ENCODE data around the gene NUCKS1. TPM values are rescaled to one million over a fixed set of nuclear protein-coding genes. Genes with fewer than 3 reads are reported as not detected.

Gene NUCKS1
- total RNA-seq, 1 experiment from 2014 or later = 276 TPM

DNA sequence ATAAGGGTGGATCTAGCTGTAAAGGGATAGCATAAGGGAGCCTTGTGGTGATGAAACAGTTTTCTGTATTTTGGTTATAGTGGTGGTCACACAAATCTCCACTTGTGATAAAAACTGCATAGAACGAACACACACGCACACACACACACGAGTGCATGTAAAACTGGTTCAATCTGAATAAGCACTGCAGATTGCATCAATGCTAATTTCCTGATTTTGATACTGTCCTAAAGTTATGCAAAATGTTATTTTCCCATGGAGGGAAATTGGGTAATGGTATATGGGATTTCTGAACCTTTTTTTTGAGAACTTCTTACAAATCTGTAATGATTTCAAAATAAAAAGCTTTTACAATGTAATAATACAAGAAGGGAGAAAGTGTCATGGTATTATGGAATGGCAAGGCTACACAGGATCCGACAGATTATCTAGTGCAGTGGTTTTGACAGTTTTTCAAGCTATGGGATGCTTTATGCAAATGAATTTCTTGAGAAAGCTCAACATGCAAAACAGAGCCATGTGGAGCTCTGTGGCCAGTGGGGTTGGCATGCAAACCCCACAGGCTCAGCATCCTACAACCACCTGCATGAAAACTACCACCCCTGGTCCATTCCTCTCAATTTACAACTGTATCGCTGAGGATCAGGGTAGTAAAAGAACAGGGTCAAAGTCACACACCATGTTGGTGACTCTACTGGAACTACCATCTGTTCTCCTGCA is 44.2 kb upstream of the NUCKS1 start:
- no peak overlapping the region for H3K4me3 Mint-ChIP-seq (ENCODE audit: low read depth, unreplicated experiment)
- CTCF ChIA-PET = interaction anchor here (1.2 to 2.3 kb wide), 2 partner anchors 114 to 183 kb away, joined by 3 to 10 read pairs; no protein-coding TSS in a partner anchor
- H3K27me3 Mint-ChIP-seq (ENCODE audit: unreplicated experiment) = no peaks in the 10 kb centered on the region
- H3K27ac Mint-ChIP-seq (ENCODE audit: unreplicated experiment) = no peak overlapping the region
- TF ChIP-seq, protein P1, sequence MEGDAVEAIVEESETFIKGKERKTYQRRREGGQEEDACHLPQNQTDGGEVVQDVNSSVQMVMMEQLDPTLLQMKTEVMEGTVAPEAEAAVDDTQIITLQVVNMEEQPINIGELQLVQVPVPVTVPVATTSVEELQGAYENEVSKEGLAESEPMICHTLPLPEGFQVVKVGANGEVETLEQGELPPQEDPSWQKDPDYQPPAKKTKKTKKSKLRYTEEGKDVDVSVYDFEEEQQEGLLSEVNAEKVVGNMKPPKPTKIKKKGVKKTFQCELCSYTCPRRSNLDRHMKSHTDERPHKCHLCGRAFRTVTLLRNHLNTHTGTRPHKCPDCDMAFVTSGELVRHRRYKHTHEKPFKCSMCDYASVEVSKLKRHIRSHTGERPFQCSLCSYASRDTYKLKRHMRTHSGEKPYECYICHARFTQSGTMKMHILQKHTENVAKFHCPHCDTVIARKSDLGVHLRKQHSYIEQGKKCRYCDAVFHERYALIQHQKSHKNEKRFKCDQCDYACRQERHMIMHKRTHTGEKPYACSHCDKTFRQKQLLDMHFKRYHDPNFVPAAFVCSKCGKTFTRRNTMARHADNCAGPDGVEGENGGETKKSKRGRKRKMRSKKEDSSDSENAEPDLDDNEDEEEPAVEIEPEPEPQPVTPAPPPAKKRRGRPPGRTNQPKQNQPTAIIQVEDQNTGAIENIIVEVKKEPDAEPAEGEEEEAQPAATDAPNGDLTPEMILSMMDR (IDR thresholded peaks at IDR 0.05; ENCODE audit: unreplicated experiment) = no peak
- no peaks in the 10 kb centered on the region for H3K4me1 Mint-ChIP-seq (ENCODE audit: low read depth, unreplicated experiment)
- peaks cover 4% of the 10 kb centered on the region for H3K36me3 Mint-ChIP-seq (ENCODE audit: insufficient read depth, unreplicated experiment)
- no peak for DNase-seq
- no TSS peak for BruUV-seq (replicated peaks)
- intact Hi-C loops (cut with micrococcal nuclease; ENCODE audit: unreplicated experiment) = loop anchor here (10.0 kb wide), 2 partner anchors 61 to 311 kb away; partner anchors contain the start of gene PM20D1
- no peaks in the 10 kb centered on the region for H3K9me3 Mint-ChIP-seq (ENCODE audit: low read depth, unreplicated experiment)

DNA sequence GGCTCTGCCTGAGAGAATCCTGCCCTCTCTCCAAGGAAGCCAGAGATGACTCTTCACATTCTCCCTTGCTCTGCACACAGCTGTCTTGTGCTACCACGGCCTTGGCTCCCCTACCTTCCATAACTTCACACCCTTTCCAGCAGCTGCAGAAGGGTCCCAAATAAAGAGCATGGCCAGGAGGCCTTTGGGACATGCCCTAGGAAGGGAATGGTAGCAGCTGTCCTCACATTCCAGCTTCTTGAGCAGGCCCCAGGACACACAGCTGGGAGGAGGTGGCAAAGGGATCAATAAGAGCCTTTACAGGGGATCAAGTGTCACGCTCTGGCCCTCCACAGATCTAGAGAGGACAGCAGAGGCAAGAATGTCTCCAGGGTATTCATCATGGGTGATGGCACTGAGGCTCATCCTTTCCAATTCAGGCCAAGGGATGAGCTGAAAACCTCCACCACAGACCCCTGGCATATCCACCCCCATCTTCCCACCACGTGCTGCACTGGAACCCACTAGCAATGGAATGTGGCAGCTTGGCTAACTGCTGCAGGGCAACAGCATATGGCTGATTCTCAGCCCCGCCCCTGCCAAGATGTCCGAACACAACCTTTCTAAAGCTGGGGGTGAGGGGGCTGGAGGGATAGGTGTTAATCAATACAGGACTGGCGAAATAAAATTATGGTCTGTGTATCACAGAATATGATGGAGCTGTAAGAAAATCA is 43.1 kb upstream of the NUCKS1 start:
- DNase-seq = no peak
- CTCF ChIA-PET = interaction anchor here (0.7 to 2.3 kb wide), 6 partner anchors 18 to 184 kb away, joined by 4 to 10 read pairs (median 4); partner anchors contain the start of gene RAB29
- H3K4me3 Mint-ChIP-seq (ENCODE audit: low read depth, unreplicated experiment) = no peak overlapping the region
- TF ChIP-seq, protein P1 (IDR thresholded peaks at IDR 0.05; ENCODE audit: unreplicated experiment) = no peak
- H3K36me3 Mint-ChIP-seq (ENCODE audit: insufficient read depth, unreplicated experiment) = peaks cover 4% of the 10 kb centered on the region
- intact Hi-C loops (cut with micrococcal nuclease; ENCODE audit: unreplicated experiment) = loop anchor here (10.0 kb wide), 2 partner anchors 62 to 312 kb away; partner anchors contain the start of gene PM20D1
- no peaks in the 10 kb centered on the region for H3K9me3 Mint-ChIP-seq (ENCODE audit: low read depth, unreplicated experiment)
- no TSS peak for BruUV-seq (replicated peaks)
- no peaks in the 10 kb centered on the region for H3K4me1 Mint-ChIP-seq (ENCODE audit: low read depth, unreplicated experiment)
- no peak overlapping the region for H3K27ac Mint-ChIP-seq (ENCODE audit: unreplicated experiment)
- no peaks in the 10 kb centered on the region for H3K27me3 Mint-ChIP-seq (ENCODE audit: unreplicated experiment)

DNA sequence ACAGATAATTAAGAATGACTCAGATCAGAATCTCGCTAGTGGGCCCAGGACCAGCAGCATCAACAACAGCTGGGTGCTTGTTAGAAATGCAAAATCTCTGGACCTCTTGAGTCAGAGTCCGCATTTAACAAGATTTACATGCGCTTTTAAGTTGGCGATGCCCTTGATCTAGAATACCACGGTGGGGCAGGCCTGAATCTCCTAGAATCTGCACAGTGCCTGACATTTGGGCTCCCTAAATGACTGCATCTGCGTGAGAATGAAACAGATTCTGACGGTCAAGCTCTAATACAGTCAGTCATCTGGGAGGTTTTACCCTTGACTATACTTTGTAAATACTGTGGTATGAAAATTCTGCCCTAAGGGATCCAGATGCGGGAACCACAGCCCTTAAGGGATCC is 42.5 kb upstream of the NUCKS1 start:
- CTCF ChIA-PET = interaction anchor here (0.5 to 2.3 kb wide), 13 partner anchors 17 to 193 kb away, joined by 3 to 47 read pairs (median 5); partner anchors contain the start of genes PM20D1 and RAB29
- peaks cover 4% of the 10 kb centered on the region for H3K36me3 Mint-ChIP-seq (ENCODE audit: insufficient read depth, unreplicated experiment)
- no peak overlapping the region for H3K27ac Mint-ChIP-seq (ENCODE audit: unreplicated experiment)
- no peaks in the 10 kb centered on the region for H3K4me1 Mint-ChIP-seq (ENCODE audit: low read depth, unreplicated experiment)
- DNase-seq = no peak
- TF ChIP-seq, protein P1 (IDR thresholded peaks at IDR 0.05; ENCODE audit: unreplicated experiment) = no peak
- BruUV-seq (replicated peaks) = no TSS peak
- H3K9me3 Mint-ChIP-seq (ENCODE audit: low read depth, unreplicated experiment) = no peaks in the 10 kb centered on the region
- no peaks in the 10 kb centered on the region for H3K27me3 Mint-ChIP-seq (ENCODE audit: unreplicated experiment)
- no peak overlapping the region for H3K4me3 Mint-ChIP-seq (ENCODE audit: low read depth, unreplicated experiment)
- intact Hi-C loops (cut with micrococcal nuclease; ENCODE audit: unreplicated experiment) = loop anchor here (10.0 kb wide), 2 partner anchors 62 to 312 kb away; partner anchors contain the start of gene PM20D1

DNA sequence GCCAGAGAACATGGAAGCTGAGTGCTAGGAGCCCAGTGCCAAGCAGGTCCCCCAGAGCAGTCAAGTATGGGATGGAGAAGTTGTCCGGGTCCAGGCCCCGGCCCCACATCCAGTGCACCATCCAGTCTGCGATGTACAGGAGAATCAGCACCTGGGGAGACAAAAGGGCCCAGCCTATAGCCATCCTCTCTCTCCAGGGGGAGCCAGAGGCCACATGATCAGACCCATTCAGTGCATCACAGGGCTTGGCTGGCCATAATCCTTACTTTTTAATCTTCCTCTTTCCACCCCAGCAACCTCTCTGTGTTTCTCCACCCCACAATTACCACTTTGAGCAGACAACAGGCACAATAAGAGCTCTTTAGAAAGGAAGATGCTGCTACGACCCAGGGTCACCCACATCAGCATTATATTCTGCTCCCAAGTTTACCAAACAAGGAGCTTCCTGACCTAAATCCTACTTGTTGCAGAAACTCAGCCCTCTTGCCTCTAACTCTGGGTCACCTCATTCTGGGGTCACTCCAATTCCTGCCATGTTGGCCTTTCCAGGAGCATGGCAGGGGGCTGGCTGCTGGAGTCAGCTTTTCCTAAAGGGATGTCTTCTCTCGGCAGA is 41.7 kb upstream of the NUCKS1 start:
- DNase-seq = peak; percentile 81
- Mint-ChIP-seq H3K27me3 (ENCODE audit: unreplicated experiment) (no peaks in the 10 kb centered on the region), H3K4me3 (ENCODE audit: low read depth, unreplicated experiment) (no peak overlapping the region), H3K27ac (ENCODE audit: unreplicated experiment) (no peak overlapping the region), H3K4me1 (ENCODE audit: low read depth, unreplicated experiment) (no peaks in the 10 kb centered on the region), H3K36me3 (ENCODE audit: insufficient read depth, unreplicated experiment) (peaks cover 4% of the 10 kb centered on the region), H3K9me3 (ENCODE audit: low read depth, unreplicated experiment) (no peaks in the 10 kb centered on the region)
- intact Hi-C loops (cut with micrococcal nuclease; ENCODE audit: unreplicated experiment) = loop anchor here (1.0 to 10.0 kb wide), 4 partner anchors 63 to 313 kb away; partner anchors contain the start of gene PM20D1
- TF ChIP-seq, protein P1 (IDR thresholded peaks at IDR 0.05; ENCODE audit: unreplicated experiment) = peak; percentile 89
- no TSS peak for BruUV-seq (replicated peaks)
- CTCF ChIA-PET = interaction anchor here (0.5 to 1.9 kb wide), 10 partner anchors 16 to 194 kb away, joined by 3 to 47 read pairs (median 6); partner anchors contain the start of genes PM20D1 and RAB29

All from Calu3 (cell line).